Measurements from ENCODE around the gene CYP27C1. TPM values are rescaled to one million over a fixed set of nuclear protein-coding genes. Genes with fewer than 3 reads are reported as not detected.
A peak's percentile ranks its signal among the peaks of the same experiment; 100 is the strongest.

Gene CYP27C1
- total RNA-seq, 4 donors from 2014 or later: 0.14 to 0.64 (median 0.20) TPM; not detected in 1

GRCh38 chr2:127140538-127140937, 79.6 kb downstream of the CYP27C1 start:
- DNase-seq: no peak
- H3K4me3 ChIP-seq: no peak overlapping the region
- H3K27me3 ChIP-seq: no peaks in the 10 kb centered on the region
- H3K9me3 ChIP-seq: no peaks in the 10 kb centered on the region
- H3K4me1 ChIP-seq: peaks cover 0 to 6% (median 0%) of the 10 kb centered on the region in 4 donors
- no peaks in the 10 kb centered on the region for H3K36me3 ChIP-seq
- TF ChIP-seq CTCF (IDR thresholded peaks at IDR 0.05) (no peak), EP300 (IDR thresholded peaks at IDR 0.05; ENCODE audit: low read depth) (no peak), POLR2A (IDR thresholded peaks at IDR 0.05) (no peak), POLR2AphosphoS5 (IDR thresholded peaks at IDR 0.05) (no peak)
- in situ Hi-C loops (cut with MboI; ENCODE audit: low pct_ligation_motif_present in 1 of 4, low pct_unique_long_range_greater_than_20kb in 1 of 4, low sequenced_read_pairs in 3 of 4) (no loop called here), intact Hi-C loops (cut with DNase I; ENCODE audit: low total_unique reads) (no loop called here)
- no peak overlapping the region for H3K27ac ChIP-seq
- 78% methylated on average over 4 to 13 of the region's 13 CpGs for WGBS, 2 donors (ENCODE audit: low coverage in 1 of 2)

GRCh38 chr2:127139766-127140165, 80.3 kb downstream of the CYP27C1 start:
- in situ Hi-C loops (cut with MboI; ENCODE audit: low pct_ligation_motif_present in 1 of 4, low pct_unique_long_range_greater_than_20kb in 1 of 4, low sequenced_read_pairs in 3 of 4): no loop called here
- WGBS, 2 donors (ENCODE audit: low coverage in 1 of 2): 62 to 69% methylated on average over 2 of the region's 2 CpGs
- H3K9me3 ChIP-seq: no peaks in the 10 kb centered on the region
- H3K27me3 ChIP-seq: no peaks in the 10 kb centered on the region
- no peaks in the 10 kb centered on the region for H3K36me3 ChIP-seq
- intact Hi-C loops (cut with DNase I; ENCODE audit: low total_unique reads): no loop called here
- TF ChIP-seq EP300 (IDR thresholded peaks at IDR 0.05; ENCODE audit: low read depth) (no peak), CTCF (IDR thresholded peaks at IDR 0.05) (peak in 1 of 5 experiments; percentile 23)
- peaks cover 0 to 6% (median 0%) of the 10 kb centered on the region in 4 donors for H3K4me1 ChIP-seq
- H3K27ac ChIP-seq: no peak overlapping the region
- no peak overlapping the region for H3K4me3 ChIP-seq
- DNase-seq: no peak

GRCh38 chr2:127138281-127138680, 81.8 kb downstream of the CYP27C1 start:
- no peaks in the 10 kb centered on the region for H3K4me1 ChIP-seq
- no peaks in the 10 kb centered on the region for H3K9me3 ChIP-seq
- H3K27me3 ChIP-seq: no peaks in the 10 kb centered on the region
- H3K36me3 ChIP-seq: no peaks in the 10 kb centered on the region
- H3K4me3 ChIP-seq: no peak overlapping the region
- no peak overlapping the region for H3K27ac ChIP-seq
- in situ Hi-C loops (cut with MboI; ENCODE audit: low pct_ligation_motif_present in 1 of 4, low pct_unique_long_range_greater_than_20kb in 1 of 4, low sequenced_read_pairs in 3 of 4) (no loop called here), intact Hi-C loops (cut with DNase I; ENCODE audit: low total_unique reads) (no loop called here)
- TF ChIP-seq EP300 (IDR thresholded peaks at IDR 0.05; ENCODE audit: low read depth) (no peak), POLR2A (IDR thresholded peaks at IDR 0.05) (no peak), POLR2AphosphoS5 (IDR thresholded peaks at IDR 0.05) (no peak), CTCF (IDR thresholded peaks at IDR 0.05) (no peak)
- no peak for DNase-seq
- WGBS, 2 donors (ENCODE audit: low coverage in 1 of 2): 81% methylated on average over 12 of the region's 12 CpGs; no CpG with 5 or more reads in 1 of the 2 donors

- intact Hi-C loops (cut with DNase I; ENCODE audit: low total_unique reads): no loop called here
- 94% methylated on average over 13 of the region's 15 CpGs; no CpG with 5 or more reads in 1 of the 2 donors for WGBS, 2 donors (ENCODE audit: low coverage in 1 of 2)
- in situ Hi-C loops (cut with MboI; ENCODE audit: low pct_ligation_motif_present in 1 of 4, low pct_unique_long_range_greater_than_20kb in 1 of 4, low sequenced_read_pairs in 3 of 4): no loop called here
Observed at GRCh38 chr2:127137741-127138140, 82.4 kb downstream of the CYP27C1 start.

More at GRCh38 chr2:127137741-127138140, 82.4 kb downstream of the CYP27C1 start:
- DNase-seq: no peak
- no peaks in the 10 kb centered on the region for H3K4me1 ChIP-seq
- no peaks in the 10 kb centered on the region for H3K36me3 ChIP-seq
- TF ChIP-seq POLR2A (IDR thresholded peaks at IDR 0.05): no peak
- no peak for TF ChIP-seq CTCF (IDR thresholded peaks at IDR 0.05)
- no peak for TF ChIP-seq EP300 (IDR thresholded peaks at IDR 0.05; ENCODE audit: low read depth)
- TF ChIP-seq POLR2AphosphoS5 (IDR thresholded peaks at IDR 0.05): no peak
- H3K27ac ChIP-seq: no peak overlapping the region
- no peaks in the 10 kb centered on the region for H3K27me3 ChIP-seq
- no peak overlapping the region for H3K4me3 ChIP-seq
- H3K9me3 ChIP-seq: no peaks in the 10 kb centered on the region
